Body of pancreas (tissue), 4 donors: Measurements from ENCODE around the gene TNRC18.

ENCODE experiments used
- POLR2A ChIP-seq, 3 donors: fragments of 450-650 bp; IDR thresholded peaks; one replicate each; pipeline ENCODE4 v1.6.1; 2016; ENCODE audit warnings: antibody characterized with exemption in 3 of 3, mild to moderate bottlenecking in 2 of 3
- TF ChIP-seq, protein P1 (sequence below), 7 experiments: fragments of 450-650 bp in 4 of 7; fragments of 200-600 bp in 3 of 7; sonication (generic) in 3 of 7; IDR thresholded peaks; one replicate each; pipeline ENCODE4 v1.5.1; 2016 to 2019; ENCODE audit warnings: antibody characterized with exemption in 7 of 7

DNA sequence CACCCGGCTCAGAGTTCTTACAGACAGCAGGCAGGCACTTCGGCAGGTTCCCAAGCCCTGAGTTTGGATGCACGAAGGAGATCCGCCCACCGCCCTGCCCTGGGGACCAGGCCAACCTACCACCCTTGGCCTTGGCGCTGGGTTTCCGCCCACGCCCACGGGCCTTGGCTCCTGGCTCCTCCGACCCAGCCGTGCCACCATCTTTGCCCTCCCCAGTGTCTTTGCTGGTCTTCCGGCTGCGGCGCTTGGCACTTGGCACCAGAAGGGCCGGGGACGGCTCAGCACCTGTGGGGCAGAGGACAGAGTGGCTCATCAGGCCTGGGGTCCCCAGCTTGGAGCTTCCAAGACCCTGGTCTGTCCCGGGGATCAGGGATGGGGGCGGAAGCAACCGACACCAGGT lies 108.8 kb downstream of the TNRC18 start:
- TF ChIP-seq, protein P1, sequence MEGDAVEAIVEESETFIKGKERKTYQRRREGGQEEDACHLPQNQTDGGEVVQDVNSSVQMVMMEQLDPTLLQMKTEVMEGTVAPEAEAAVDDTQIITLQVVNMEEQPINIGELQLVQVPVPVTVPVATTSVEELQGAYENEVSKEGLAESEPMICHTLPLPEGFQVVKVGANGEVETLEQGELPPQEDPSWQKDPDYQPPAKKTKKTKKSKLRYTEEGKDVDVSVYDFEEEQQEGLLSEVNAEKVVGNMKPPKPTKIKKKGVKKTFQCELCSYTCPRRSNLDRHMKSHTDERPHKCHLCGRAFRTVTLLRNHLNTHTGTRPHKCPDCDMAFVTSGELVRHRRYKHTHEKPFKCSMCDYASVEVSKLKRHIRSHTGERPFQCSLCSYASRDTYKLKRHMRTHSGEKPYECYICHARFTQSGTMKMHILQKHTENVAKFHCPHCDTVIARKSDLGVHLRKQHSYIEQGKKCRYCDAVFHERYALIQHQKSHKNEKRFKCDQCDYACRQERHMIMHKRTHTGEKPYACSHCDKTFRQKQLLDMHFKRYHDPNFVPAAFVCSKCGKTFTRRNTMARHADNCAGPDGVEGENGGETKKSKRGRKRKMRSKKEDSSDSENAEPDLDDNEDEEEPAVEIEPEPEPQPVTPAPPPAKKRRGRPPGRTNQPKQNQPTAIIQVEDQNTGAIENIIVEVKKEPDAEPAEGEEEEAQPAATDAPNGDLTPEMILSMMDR (IDR thresholded peaks at IDR 0.05): no peak
- no peak for TF ChIP-seq POLR2A (IDR thresholded peaks at IDR 0.05)
